Sigmoid colon (tissue), 4 donors: ENCODE results near the gene TECTB.

ENCODE experiments used
- EP300 ChIP-seq, 4 donors: sonication (generic); formaldehyde crosslinking; IDR thresholded peaks; one replicate each; pipeline ENCODE4 v1.6.1; 2017; ENCODE audit warnings: antibody characterized with exemption in 4 of 4
- POLR2A ChIP-seq, 2 donors: fragments of 450-650 bp; IDR thresholded peaks; one replicate each; pipeline ENCODE4 v1.6.1; 2016; ENCODE audit warnings: antibody characterized with exemption in 2 of 2, mild to moderate bottlenecking in 2 of 2, moderate library complexity in 2 of 2
- POLR2AphosphoS5 ChIP-seq, 4 donors: sonication (generic); formaldehyde crosslinking; IDR thresholded peaks; one replicate each; pipeline ENCODE4 v1.6.1; 2017; ENCODE audit warnings: antibody characterized with exemption in 4 of 4
- TF ChIP-seq, protein P1 (sequence below), 4 experiments: fragments of 450-650 bp in 3 of 4; fragments of 200-600 bp in 1 of 4; IDR thresholded peaks; one replicate each; pipeline ENCODE4 v1.5.1; 2016 to 2019; ENCODE audit warnings: antibody characterized with exemption in 4 of 4, mild to moderate bottlenecking in 3 of 4, moderate library complexity in 2 of 4

GRCh38 chr10:112311481-112311880 is 28.3 kb downstream of the TECTB start:
- TF ChIP-seq EP300 (IDR thresholded peaks at IDR 0.05) (no peak), POLR2AphosphoS5 (IDR thresholded peaks at IDR 0.05) (no peak), POLR2A (IDR thresholded peaks at IDR 0.05) (no peak)
- TF ChIP-seq, protein P1, sequence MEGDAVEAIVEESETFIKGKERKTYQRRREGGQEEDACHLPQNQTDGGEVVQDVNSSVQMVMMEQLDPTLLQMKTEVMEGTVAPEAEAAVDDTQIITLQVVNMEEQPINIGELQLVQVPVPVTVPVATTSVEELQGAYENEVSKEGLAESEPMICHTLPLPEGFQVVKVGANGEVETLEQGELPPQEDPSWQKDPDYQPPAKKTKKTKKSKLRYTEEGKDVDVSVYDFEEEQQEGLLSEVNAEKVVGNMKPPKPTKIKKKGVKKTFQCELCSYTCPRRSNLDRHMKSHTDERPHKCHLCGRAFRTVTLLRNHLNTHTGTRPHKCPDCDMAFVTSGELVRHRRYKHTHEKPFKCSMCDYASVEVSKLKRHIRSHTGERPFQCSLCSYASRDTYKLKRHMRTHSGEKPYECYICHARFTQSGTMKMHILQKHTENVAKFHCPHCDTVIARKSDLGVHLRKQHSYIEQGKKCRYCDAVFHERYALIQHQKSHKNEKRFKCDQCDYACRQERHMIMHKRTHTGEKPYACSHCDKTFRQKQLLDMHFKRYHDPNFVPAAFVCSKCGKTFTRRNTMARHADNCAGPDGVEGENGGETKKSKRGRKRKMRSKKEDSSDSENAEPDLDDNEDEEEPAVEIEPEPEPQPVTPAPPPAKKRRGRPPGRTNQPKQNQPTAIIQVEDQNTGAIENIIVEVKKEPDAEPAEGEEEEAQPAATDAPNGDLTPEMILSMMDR (IDR thresholded peaks at IDR 0.05), result no peak
